HL-60 (cell line): ENCODE data around the gene PLD6.

Experiments used
- DNase-seq, 2 experiments: peaks; one replicate each; pipeline ENCODE4 v3.0.0-alpha.2; 2010 to 2020; ENCODE audit warnings: low read depth in 1 of 2, low spot score in 1 of 2
- H3K27ac ChIP-seq: fragments of 250-450 bp; sonication (Bioruptor Pico); replicated peaks from 2 replicates; pipeline ENCODE4 v1.5.1; 2020; ENCODE audit warnings: mild to moderate bottlenecking, moderate library complexity
- H3K27me3 ChIP-seq: fragments of 250-450 bp; sonication (Bioruptor Pico); 2 replicates; pipeline ENCODE4 v1.5.1; 2021; ENCODE audit warnings: mild to moderate bottlenecking, moderate library complexity; ENCODE audit not compliant: insufficient read depth, poor library complexity, severe bottlenecking
- H3K4me3 ChIP-seq: replicated peaks from 2 replicates; pipeline ENCODE4 v1.5.1; 2011; ENCODE audit warnings: mild to moderate bottlenecking, control low read depth, low read length; ENCODE audit not compliant: insufficient read depth
- CTCF ChIP-seq: IDR thresholded peaks from one replicate; pipeline ENCODE4 v1.5.1; 2011; ENCODE audit warnings: low read length, control low read depth, inconsistent platforms; ENCODE audit not compliant: insufficient read depth
- GABPA ChIP-seq: IDR thresholded peaks from 2 replicates; pipeline ENCODE4 v1.6.1; 2012; ENCODE audit warnings: low read depth
- POLR2AphosphoS5 ChIP-seq: IDR thresholded peaks from 2 replicates; pipeline ENCODE4 v1.6.1; 2012; ENCODE audit warnings: low read depth
- REST ChIP-seq: IDR thresholded peaks from 2 replicates; pipeline ENCODE4 v1.6.1; 2012; ENCODE audit warnings: low read depth; ENCODE audit not compliant: insufficient replicate concordance
- SPI1 ChIP-seq: IDR thresholded peaks from 2 replicates; pipeline ENCODE4 v1.6.1; 2012; ENCODE audit warnings: low read depth, mild to moderate bottlenecking, borderline replicate concordance

The PLD6 gene

GRCh38 chr17:17166446-17166845, 39.7 kb downstream of the PLD6 start:
- TF ChIP-seq SPI1 (no peak), POLR2AphosphoS5 (no peak), REST (no peak), CTCF (no peak), GABPA (no peak)
- no peak overlapping the region for H3K4me3 ChIP-seq
- H3K27me3 ChIP-seq, result no peaks in the 10 kb centered on the region
- H3K27ac ChIP-seq, result no peak overlapping the region
- DNase-seq, result no peak

GRCh38 chr17:17165666-17166308, 40.3 kb downstream of the PLD6 start:
- no peak for DNase-seq
- Histone ChIP-seq H3K4me3 (no peak overlapping the region), H3K27me3 (no peaks in the 10 kb centered on the region), H3K27ac (no peak overlapping the region)
- TF ChIP-seq POLR2AphosphoS5 (no peak), SPI1 (no peak), CTCF (no peak), REST (no peak), GABPA (no peak)

- H3K27me3 ChIP-seq, result no peaks in the 10 kb centered on the region
- H3K4me3 ChIP-seq, result no peak overlapping the region
- TF ChIP-seq REST (no peak), CTCF (no peak), POLR2AphosphoS5 (no peak), SPI1 (no peak), GABPA (no peak)
- no peak overlapping the region for H3K27ac ChIP-seq
- no peak for DNase-seq
These were observed 41.5 kb downstream of the PLD6 start for GRCh38 chr17:17164676-17165075.
